ENCODE data around the gene HNRNPD.
"Not testable (repeated sequence)": the region's sequence is repeated elsewhere in the genome, so short reads cannot be mapped to it uniquely, and the experiment has no call there.

The HNRNPD gene

GRCh38 chr4:82372517-82373485 lies 990 bp downstream of the HNRNPD start:
- peak; percentile 76 for DNase-seq (ENCODE audit: low spot score)

GRCh38 chr4:82371497-82371896 lies 2.3 kb downstream of the HNRNPD start:
- DNase-seq (ENCODE audit: low spot score) = peak; percentile 53

DNA sequence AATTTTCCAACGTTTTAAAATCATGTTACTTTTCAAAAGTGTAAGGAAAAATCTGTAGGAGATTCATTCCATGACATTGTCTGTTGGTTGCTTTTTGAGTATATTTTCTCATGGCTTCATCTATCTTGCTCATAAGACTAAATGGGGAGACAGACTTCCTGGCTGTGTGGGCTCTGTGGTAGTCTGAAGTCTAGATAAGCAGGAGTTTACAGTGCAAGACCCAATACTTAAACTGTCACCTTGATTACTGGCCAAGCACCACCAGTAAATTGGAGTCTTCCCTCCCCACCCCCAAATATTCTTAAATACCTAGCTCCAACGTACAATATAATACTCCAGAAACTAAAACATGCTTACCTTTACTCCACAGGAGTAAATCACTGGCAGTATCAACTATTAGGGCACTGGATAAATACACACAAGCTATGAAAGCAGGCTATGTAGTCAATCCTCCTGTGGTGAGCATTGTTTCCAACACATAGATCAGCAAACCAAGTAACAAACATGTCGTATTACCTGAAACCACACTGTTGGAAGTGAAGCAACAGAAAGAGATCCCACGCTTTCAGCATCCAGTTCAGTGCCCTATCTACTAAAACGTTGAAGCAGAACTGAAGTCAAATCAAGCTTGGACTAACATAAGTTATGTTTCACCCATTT lies 6.2 kb downstream of the HNRNPD start:
- no peak for DNase-seq (ENCODE audit: low spot score)

- not testable (repeated sequence) for DNase-seq (ENCODE audit: low spot score)
Observed at GRCh38 chr4:82366431-82366830, 7.4 kb downstream of the HNRNPD start.

DNA sequence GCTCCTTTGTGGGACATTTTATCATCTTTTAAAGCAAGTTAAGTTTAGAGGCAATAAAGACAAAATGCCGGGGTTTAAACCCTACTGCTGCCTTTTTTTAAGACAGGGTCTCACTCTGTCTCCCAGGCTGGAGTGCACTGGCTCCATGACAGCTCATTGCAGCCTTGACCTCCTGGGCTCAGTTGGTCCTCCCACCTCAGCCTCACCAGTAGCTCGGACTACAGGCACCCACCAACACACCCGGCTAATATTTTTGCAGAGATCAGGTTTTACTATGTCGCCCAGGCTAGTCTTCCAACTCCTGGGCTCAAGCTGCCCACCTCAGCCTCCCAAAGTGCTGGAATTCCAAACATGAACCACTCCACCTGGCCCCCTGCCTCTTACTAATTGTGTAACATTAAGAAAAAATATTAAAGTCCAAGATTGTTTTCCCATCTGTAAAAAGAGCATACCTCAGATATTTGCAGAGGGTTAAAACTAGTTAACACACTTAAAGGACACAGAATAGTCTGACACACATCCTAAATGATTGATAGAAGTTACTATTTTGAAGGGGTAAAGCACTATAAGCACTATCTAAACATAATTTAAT lies 9.8 kb downstream of the HNRNPD start:
- no peak for DNase-seq (ENCODE audit: low spot score)

GRCh38 chr4:82362565-82362964 lies 11.2 kb downstream of the HNRNPD start:
- no peak for DNase-seq (ENCODE audit: low spot score)

DNA sequence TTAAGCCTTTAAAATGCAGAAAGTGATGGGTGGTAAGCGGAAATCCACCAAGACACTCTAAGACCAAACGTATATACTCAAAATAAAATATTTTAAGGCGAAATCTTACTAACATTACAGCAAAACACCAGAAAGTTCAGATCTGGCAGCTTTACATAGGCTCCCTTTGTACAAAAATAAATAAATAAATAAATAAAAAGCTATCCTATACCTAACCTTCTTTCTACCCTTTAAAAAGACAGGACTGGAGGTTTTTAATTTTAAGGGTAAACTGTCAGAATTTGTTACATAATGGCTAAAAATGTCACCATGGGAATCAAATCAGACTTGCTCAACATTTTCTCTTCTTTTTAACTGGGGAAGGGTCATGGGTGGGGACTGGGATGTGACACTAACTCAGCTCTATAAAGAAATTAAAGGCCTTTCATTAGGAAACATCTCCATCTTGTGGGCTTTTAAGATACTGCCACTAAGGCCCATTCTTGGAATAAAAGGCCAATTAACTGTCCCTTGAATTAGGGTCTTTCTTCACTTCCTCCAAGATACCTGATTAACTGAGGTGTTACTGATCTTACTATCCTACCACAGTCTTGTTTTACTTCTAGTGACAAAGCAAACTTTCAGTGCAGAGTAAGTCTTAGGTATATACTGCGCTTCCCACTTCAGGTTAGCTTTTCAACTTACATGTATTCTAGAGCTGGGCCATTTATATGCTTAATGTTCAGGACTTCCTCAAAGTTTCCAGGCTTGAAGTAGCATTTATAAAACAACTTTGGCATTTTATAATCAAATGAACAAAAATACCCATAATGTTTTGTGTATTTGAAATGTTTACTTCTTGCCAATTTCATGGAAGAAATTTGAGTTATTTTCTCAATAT lies 13.3 kb downstream of the HNRNPD start:
- peak; percentile 35 for DNase-seq (ENCODE audit: low spot score)

DNA sequence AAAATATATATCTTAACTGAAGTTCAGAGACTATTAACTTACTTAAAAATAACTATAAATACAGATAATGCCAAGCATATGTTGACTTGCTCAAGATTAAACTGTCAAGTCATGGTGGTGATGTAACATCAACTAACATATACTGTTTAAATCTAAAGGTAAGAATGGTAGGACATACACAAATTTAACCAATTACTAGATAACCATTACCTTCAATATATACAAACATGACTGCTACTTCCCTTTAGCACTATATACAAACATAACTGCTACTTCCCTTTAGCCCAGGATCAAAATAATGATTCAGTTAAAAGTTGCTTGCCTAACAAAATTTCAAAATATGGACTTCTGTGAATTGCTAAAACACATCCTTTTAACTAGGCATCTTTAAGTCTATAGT lies 14.9 kb downstream of the HNRNPD start:
- no peak for DNase-seq (ENCODE audit: low spot score)

GRCh38 chr4:82357640-82358039 lies 16.2 kb downstream of the HNRNPD start:
- no peak for DNase-seq (ENCODE audit: low spot score)

GRCh38 chr4:82354788-82355187 lies 19.0 kb downstream of the HNRNPD start:
- DNase-seq (ENCODE audit: low spot score) = no peak

GRCh38 chr4:82352825-82353366 lies 20.9 kb downstream of the HNRNPD start:
- no peak for DNase-seq (ENCODE audit: low spot score)

GRCh38 chr4:82352118-82352824 lies 21.5 kb downstream of the HNRNPD start:
- no peak for DNase-seq (ENCODE audit: low spot score)

DNA sequence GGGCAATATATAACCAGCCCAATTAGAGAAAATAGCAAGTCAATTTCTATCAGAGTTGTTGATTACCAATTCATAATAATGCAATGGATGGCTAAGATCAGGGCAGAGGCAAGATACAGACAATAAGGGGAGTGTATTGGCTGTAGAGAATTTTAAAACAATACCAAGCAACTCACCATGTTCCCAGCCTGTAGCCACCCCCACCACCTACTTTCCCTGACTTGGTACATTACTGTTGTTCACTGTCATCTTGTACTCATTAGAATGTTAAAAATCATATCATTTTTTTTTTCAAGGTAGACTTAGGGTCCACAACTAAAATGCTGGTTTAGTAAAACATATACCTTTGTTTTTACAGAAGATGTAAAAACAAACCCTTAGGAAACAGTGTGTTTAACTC lies 27.7 kb downstream of the HNRNPD start:
- no peak for DNase-seq (ENCODE audit: low spot score)

DNA sequence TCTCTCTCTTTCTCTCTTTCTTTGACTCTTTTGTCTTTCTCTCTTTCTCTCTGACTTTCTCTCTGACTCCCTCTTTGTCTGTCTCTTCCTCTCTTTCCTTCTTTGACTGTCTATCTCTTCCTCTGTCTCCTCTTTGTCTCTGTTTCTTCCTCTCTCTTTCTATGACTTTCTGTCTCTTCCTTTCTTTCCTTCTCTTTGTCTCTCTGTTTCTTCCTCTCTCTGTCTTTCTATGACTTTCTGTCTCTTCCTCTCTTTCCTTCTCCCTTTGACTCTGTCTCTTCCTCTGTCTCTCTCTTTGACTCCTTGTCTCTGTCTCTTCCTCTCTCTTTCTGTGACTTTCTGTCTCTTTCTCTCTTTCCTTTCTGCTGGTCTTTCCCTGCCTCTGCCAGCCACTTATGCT lies 38.7 kb downstream of the HNRNPD start:
- no peak for DNase-seq (ENCODE audit: low spot score)

DNA sequence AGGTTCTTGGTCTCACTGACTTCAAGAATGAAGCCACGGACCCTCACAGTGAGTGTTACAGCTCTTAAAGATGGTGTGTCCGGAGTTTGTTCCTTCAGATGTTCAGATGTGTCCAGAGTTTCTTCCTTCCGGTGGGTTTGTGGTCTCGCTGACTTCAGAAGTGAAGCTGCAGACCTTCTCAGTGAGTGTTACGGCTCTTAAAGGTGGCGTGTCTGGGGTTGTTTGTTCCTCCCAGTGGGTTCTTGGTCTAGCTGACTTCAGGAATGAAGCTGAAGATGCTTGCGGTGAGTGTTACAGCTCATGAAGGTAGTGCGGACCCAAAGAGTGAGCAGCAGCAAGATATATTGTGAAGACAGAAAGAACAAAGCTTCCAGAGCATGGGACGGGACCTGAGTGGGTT lies 40.1 kb downstream of the HNRNPD start:
- not testable (repeated sequence) for DNase-seq (ENCODE audit: low spot score)

DNA sequence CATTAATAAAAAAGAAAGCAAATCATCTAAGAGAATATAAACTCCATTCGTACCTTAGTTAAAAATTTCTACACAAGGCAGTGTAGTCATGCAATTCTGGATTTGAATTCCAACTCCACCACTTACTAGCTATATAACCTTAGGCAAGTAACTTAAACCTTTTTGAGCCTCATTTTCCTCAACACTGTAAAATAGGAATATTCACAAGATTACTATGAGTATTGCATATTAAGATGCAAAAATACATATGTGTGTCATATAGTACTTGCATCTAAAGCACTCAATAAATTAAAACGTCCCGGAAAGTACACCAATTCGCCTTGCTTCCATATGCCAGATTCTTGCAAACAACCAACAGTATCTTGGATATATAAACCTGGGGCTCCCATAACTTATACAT lies 42.0 kb downstream of the HNRNPD start:
- DNase-seq (ENCODE audit: low spot score) = no peak

DNA sequence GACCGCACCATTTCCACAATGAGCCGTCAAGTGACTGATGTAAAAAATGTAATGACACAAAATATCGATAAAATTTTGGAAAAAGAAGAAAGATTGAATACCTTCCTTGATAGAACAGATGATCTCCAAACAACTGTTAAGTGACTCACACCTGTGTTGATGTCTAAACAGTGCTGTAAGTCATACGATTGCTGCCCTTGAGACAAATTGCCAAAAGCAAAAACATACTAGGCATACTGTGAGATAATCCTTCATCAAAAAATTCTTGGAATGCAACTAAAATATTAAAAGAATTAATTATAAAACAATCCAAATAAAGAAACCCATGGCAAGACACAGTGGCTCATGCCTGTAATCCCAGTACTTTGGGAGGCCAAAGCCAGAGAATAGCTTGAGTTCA lies 53.4 kb downstream of the HNRNPD start:
- DNase-seq (ENCODE audit: low spot score) = no peak

- not testable (repeated sequence) for DNase-seq (ENCODE audit: low spot score)
Observed at GRCh38 chr4:82303063-82303462, 70.7 kb downstream of the HNRNPD start.
